Stimulated activated CD8-positive, alpha-beta memory T cell treated with anti-CD3 and anti-CD28 coated beads, Interleukin-2, amount 100 ng/mL, for 48 hours (primary cell): Measurements from ENCODE around the gene GAGE10.
"Not testable (repeated sequence)": the region's sequence is repeated elsewhere in the genome, so short reads cannot be mapped to it uniquely, and the experiment has no call there.

ENCODE experiments used
- DNase-seq, 2 donors: peaks; one replicate each; pipeline ENCODE4 v3.0.0-alpha.2; 2020; ENCODE audit warnings: low read depth in 2 of 2

Gene GAGE10

GRCh38 chrX:49322266-49322665, 18.8 kb downstream of the GAGE10 start:
- DNase-seq, result not testable (repeated sequence)

- not testable (repeated sequence) for DNase-seq
Observed at GRCh38 chrX:49323735-49324134, 20.3 kb downstream of the GAGE10 start.

- DNase-seq, result not testable (repeated sequence)
Observed at GRCh38 chrX:49330421-49330820, 27.0 kb downstream of the GAGE10 start.

GRCh38 chrX:49331282-49331681, 27.8 kb downstream of the GAGE10 start, which contains the start of gene GAGE13:
Gene GAGE13 (plus strand): TSS chrX:49331582. CDS start chrX:49332738, 1,156 bp downstream.
- not testable (repeated sequence) for DNase-seq

- not testable (repeated sequence) for DNase-seq
Observed at GRCh38 chrX:49331841-49332240, 28.4 kb downstream of the GAGE10 start.

GRCh38 chrX:49341449-49341848, 38.0 kb downstream of the GAGE10 start:
- DNase-seq, result not testable (repeated sequence)

- not testable (repeated sequence) for DNase-seq
Observed at GRCh38 chrX:49344496-49345175, 41.2 kb downstream of the GAGE10 start.

GRCh38 chrX:49345402-49345801, 42.0 kb downstream of the GAGE10 start:
- not testable (repeated sequence) for DNase-seq

GRCh38 chrX:49346150-49346549, 42.7 kb downstream of the GAGE10 start:
- not testable (repeated sequence) for DNase-seq
